HG02759 (cell line): ENCODE measurements around the gene TBC1D22A.
"Not testable (repeated sequence)": the region's sequence is repeated elsewhere in the genome, so short reads cannot be mapped to it uniquely, and the experiment has no call there.

Experiments used
- ATAC-seq: cut with Tn5 transposase; IDR thresholded peaks from one replicate; pipeline ENCODE4 v1.9.1; 2021; ENCODE audit warnings: mild to moderate bottlenecking, moderate library complexity; ENCODE audit not compliant: unreplicated experiment

TBC1D22A gene

GRCh38 chr22:46966495-46966845 is 204.0 kb downstream of the TBC1D22A start:
- no peak for ATAC-seq

GRCh38 chr22:46966846-46967245 is 204.4 kb downstream of the TBC1D22A start:
- ATAC-seq = no peak

GRCh38 chr22:46967445-46968358 is 205.3 kb downstream of the TBC1D22A start:
- ATAC-seq = no peak

GRCh38 chr22:46968359-46968740 is 205.9 kb downstream of the TBC1D22A start:
- no peak for ATAC-seq

- no peak for ATAC-seq
These were observed 206.4 kb downstream of the TBC1D22A start for GRCh38 chr22:46968848-46969247.

GRCh38 chr22:46969491-46969890 is 207.0 kb downstream of the TBC1D22A start:
- peak; percentile 92 for ATAC-seq

- peak; percentile 14 for ATAC-seq
These were observed 207.5 kb downstream of the TBC1D22A start for GRCh38 chr22:46969961-46970360.

GRCh38 chr22:46970411-46971098 is 208.1 kb downstream of the TBC1D22A start:
- ATAC-seq = no peak

- ATAC-seq = no peak
These were observed 208.8 kb downstream of the TBC1D22A start for GRCh38 chr22:46971099-46971763.

- no peak for ATAC-seq
These were observed 209.3 kb downstream of the TBC1D22A start for GRCh38 chr22:46971764-46972125.

- ATAC-seq = no peak
These were observed 209.8 kb downstream of the TBC1D22A start for GRCh38 chr22:46972256-46972655.

GRCh38 chr22:46972901-46973831 is 210.7 kb downstream of the TBC1D22A start:
- ATAC-seq = no peak

GRCh38 chr22:46974077-46974476 is 211.6 kb downstream of the TBC1D22A start:
- no peak for ATAC-seq

- no peak for ATAC-seq
These were observed 212.5 kb downstream of the TBC1D22A start for GRCh38 chr22:46974631-46975585.

GRCh38 chr22:46976143-46976542 is 213.7 kb downstream of the TBC1D22A start:
- no peak for ATAC-seq

- ATAC-seq = no peak
These were observed 214.1 kb downstream of the TBC1D22A start for GRCh38 chr22:46976598-46976997.

GRCh38 chr22:46977656-46978343 is 215.3 kb downstream of the TBC1D22A start:
- no peak for ATAC-seq

GRCh38 chr22:46978668-46979067 is 216.2 kb downstream of the TBC1D22A start:
- not testable (repeated sequence) for ATAC-seq

GRCh38 chr22:46979506-46979905 is 217.1 kb downstream of the TBC1D22A start:
- no peak for ATAC-seq
